Neural cell (in vitro differentiated cells): ENCODE data around the gene STAM2. TPM values are rescaled to one million over a fixed set of nuclear protein-coding genes. Genes with fewer than 3 reads are reported as not detected.
"Not testable (repeated sequence)": the region's sequence is repeated elsewhere in the genome, so short reads cannot be mapped to it uniquely, and the experiment has no call there.

Experiments used
- H2AFZ ChIP-seq: fragments of 200-600, 300-800 bp; sonication (generic), shearing (Covaris generic); 2 replicates; pipeline ENCODE4 v1.6.0; 2014; ENCODE audit warnings: low read depth, mild to moderate bottlenecking, antibody characterized with exemption, low read length, moderate library complexity
- H3F3A ChIP-seq: fragments of 200-600 bp; shearing (Covaris generic); 2 replicates; pipeline ENCODE4 v1.6.1; 2016; ENCODE audit warnings: mild to moderate bottlenecking, moderate library complexity, mixed read lengths, antibody characterized with exemption, low read length; ENCODE audit not compliant: insufficient read depth, poor library complexity, severe bottlenecking
- H3K27ac ChIP-seq: fragments of 200-600, 300-800 bp; sonication (generic), shearing (Covaris generic); 2 replicates; pipeline ENCODE4 v1.5.1; 2014; ENCODE audit warnings: mild to moderate bottlenecking, low read length, moderate library complexity
- H3K27me3 ChIP-seq: fragments of 300-800, 200-600 bp; sonication (generic), shearing (Covaris generic); 2 replicates; pipeline ENCODE4 v1.6.0; 2014; ENCODE audit warnings: mild to moderate bottlenecking, low read depth, low read length, moderate library complexity; ENCODE audit not compliant: insufficient read depth
- H3K36me3 ChIP-seq: fragments of 300-800, 200-600 bp; sonication (generic), shearing (Covaris generic); 2 replicates; pipeline ENCODE4 v1.5.1; 2014; ENCODE audit warnings: mild to moderate bottlenecking, antibody characterized with exemption, low read length, moderate library complexity; ENCODE audit not compliant: insufficient read depth
- H3K4me2 ChIP-seq: fragments of 300-800, 200-600 bp; sonication (generic), shearing (Covaris generic); 2 replicates; pipeline ENCODE4 v1.6.0; 2014; ENCODE audit warnings: mild to moderate bottlenecking, low read length
- H3K4me3 ChIP-seq: fragments of 300-800, 200-600 bp; sonication (generic), shearing (Covaris generic); 2 replicates; pipeline ENCODE4 v1.5.1; 2014; ENCODE audit warnings: mild to moderate bottlenecking, low read length, moderate library complexity
- H3K79me2 ChIP-seq: fragments of 200-600 bp; shearing (Covaris generic); replicated peaks from 2 replicates; pipeline ENCODE4 v1.6.0; 2014; ENCODE audit warnings: mild to moderate bottlenecking, low read length, moderate library complexity; ENCODE audit not compliant: insufficient read depth
- H3K9ac ChIP-seq: fragments of 300-800, 200-600 bp; sonication (generic), shearing (Covaris generic); 2 replicates; pipeline ENCODE4 v1.6.1; 2016; ENCODE audit warnings: mild to moderate bottlenecking, low read length, mixed read lengths
- H3K9me2 ChIP-seq: fragments of 200-600 bp; shearing (Covaris generic); 2 replicates; pipeline ENCODE4 v1.6.1; 2016; ENCODE audit warnings: mild to moderate bottlenecking, low read length, mixed read lengths; ENCODE audit not compliant: insufficient read depth
- H3K9me3 ChIP-seq: fragments of 200-600, 300-800 bp; sonication (generic), shearing (Covaris generic); 2 replicates; pipeline ENCODE4 v1.6.1; 2016; ENCODE audit warnings: mild to moderate bottlenecking, mixed run types, low read length, moderate library complexity, mixed read lengths
- H4K20me1 ChIP-seq: fragments of 200-600 bp; shearing (Covaris generic); 2 replicates; pipeline ENCODE4 v1.6.1; 2016; ENCODE audit warnings: mild to moderate bottlenecking, mixed run types; ENCODE audit not compliant: insufficient read depth
- CTCF ChIP-seq: fragments of 450-650 bp; IDR thresholded peaks from 2 replicates; pipeline ENCODE4 v1.5.1; 2014; ENCODE audit warnings: antibody characterized with exemption, mild to moderate bottlenecking, moderate library complexity; ENCODE audit not compliant: poor library complexity, severe bottlenecking
- MXI1 ChIP-seq: fragments of 450-650 bp; conservative IDR thresholded peaks from 2 replicates; pipeline ENCODE4 v1.6.1; 2014; ENCODE audit warnings: antibody characterized with exemption, mild to moderate bottlenecking; ENCODE audit not compliant: poor library complexity, severe bottlenecking
- POLR2AphosphoS5 ChIP-seq: IDR thresholded peaks from 2 replicates; pipeline ENCODE4 v1.6.1; 2012
- RAD21 ChIP-seq: fragments of 450-650 bp; conservative IDR thresholded peaks from 2 replicates; pipeline ENCODE4 v1.6.1; 2014; ENCODE audit warnings: antibody characterized with exemption, mild to moderate bottlenecking, moderate library complexity
- REST ChIP-seq: IDR thresholded peaks from 2 replicates; pipeline ENCODE4 v1.6.1; 2012; ENCODE audit warnings: borderline replicate concordance
- SMC3 ChIP-seq: fragments of 450-650 bp; conservative IDR thresholded peaks from 2 replicates; pipeline ENCODE4 v1.6.1; 2014; ENCODE audit warnings: antibody characterized with exemption, mild to moderate bottlenecking, moderate library complexity; ENCODE audit not compliant: poor library complexity
- polyA plus RNA-seq: library from polyadenylated mRNA; depleted of rRNA; stranded (reverse); fragments of >200 nt; gene quantifications from 2 replicates; pipeline ENCODE4 v1.2.3, GENCODE V29; 2014

STAM2 gene
- polyA plus RNA-seq, 1 donor from 2014 or later: 47.5 TPM

GRCh38 chr2:152171718-152172117 is 3.8 kb downstream of the STAM2 start:
- H3K27me3 ChIP-seq: no peaks in the 10 kb centered on the region
- no peaks in the 10 kb centered on the region for H4K20me1 ChIP-seq
- H3K36me3 ChIP-seq: no peaks in the 10 kb centered on the region
- H3K4me2 ChIP-seq: no peak overlapping the region
- H3K9me3 ChIP-seq: no peaks in the 10 kb centered on the region
- TF ChIP-seq CTCF (no peak), MXI1 (no peak), REST (no peak), RAD21 (no peak), SMC3 (no peak), POLR2AphosphoS5 (no peak)
- no peaks in the 10 kb centered on the region for H3F3A ChIP-seq
- no peak overlapping the region for H2AFZ ChIP-seq
- peaks cover 40% of the 10 kb centered on the region for H3K79me2 ChIP-seq
- no peaks in the 10 kb centered on the region for H3K9me2 ChIP-seq
- no peak overlapping the region for H3K4me3 ChIP-seq
- H3K27ac ChIP-seq: no peak overlapping the region
- no peak overlapping the region for H3K9ac ChIP-seq

- H3K4me3 ChIP-seq: not testable (repeated sequence)
Measured at GRCh38 chr2:152169158-152169557, 6.4 kb downstream of the STAM2 start.

GRCh38 chr2:152167470-152167869 is 8.1 kb downstream of the STAM2 start:
- H4K20me1 ChIP-seq, H3K4me2 ChIP-seq, H3K36me3 ChIP-seq, H3K9ac ChIP-seq, H3K9me2 ChIP-seq, H3K9me3 ChIP-seq, H3F3A ChIP-seq, H3K27ac ChIP-seq, H3K27me3 ChIP-seq, H2AFZ ChIP-seq, H3K4me3 ChIP-seq: not testable (repeated sequence)
- peaks cover 50% of the 10 kb centered on the region for H3K79me2 ChIP-seq

More at GRCh38 chr2:152169158-152169557, 6.4 kb downstream of the STAM2 start:
- not testable (repeated sequence) for H3K9me3 ChIP-seq, H3K9me2 ChIP-seq, H3F3A ChIP-seq, H3K36me3 ChIP-seq, H4K20me1 ChIP-seq, H3K4me2 ChIP-seq, H2AFZ ChIP-seq, H3K27me3 ChIP-seq, H3K27ac ChIP-seq, H3K9ac ChIP-seq
- H3K79me2 ChIP-seq: peaks cover 55% of the 10 kb centered on the region
